A673 (cell line): Measurements from ENCODE around the gene MAZ.

ENCODE experiments used
- CTCF ChIP-seq: fragments of 300-800, 200-600 bp; sonication (generic); conservative IDR thresholded peaks from 2 replicates; pipeline ENCODE4 v1.5.1; 2017; ENCODE audit warnings: low read depth, mild to moderate bottlenecking, antibody characterized with exemption, low read length, moderate library complexity, mixed read lengths
- EZH2 ChIP-seq: fragments of 200-600 bp; sonication (generic); IDR thresholded peaks from 2 replicates; pipeline ENCODE4 v1.6.1; 2017; ENCODE audit warnings: borderline replicate concordance, low read depth, mild to moderate bottlenecking, mixed read lengths, antibody characterized with exemption, low read length; ENCODE audit not compliant: poor library complexity, severe bottlenecking

DNA sequence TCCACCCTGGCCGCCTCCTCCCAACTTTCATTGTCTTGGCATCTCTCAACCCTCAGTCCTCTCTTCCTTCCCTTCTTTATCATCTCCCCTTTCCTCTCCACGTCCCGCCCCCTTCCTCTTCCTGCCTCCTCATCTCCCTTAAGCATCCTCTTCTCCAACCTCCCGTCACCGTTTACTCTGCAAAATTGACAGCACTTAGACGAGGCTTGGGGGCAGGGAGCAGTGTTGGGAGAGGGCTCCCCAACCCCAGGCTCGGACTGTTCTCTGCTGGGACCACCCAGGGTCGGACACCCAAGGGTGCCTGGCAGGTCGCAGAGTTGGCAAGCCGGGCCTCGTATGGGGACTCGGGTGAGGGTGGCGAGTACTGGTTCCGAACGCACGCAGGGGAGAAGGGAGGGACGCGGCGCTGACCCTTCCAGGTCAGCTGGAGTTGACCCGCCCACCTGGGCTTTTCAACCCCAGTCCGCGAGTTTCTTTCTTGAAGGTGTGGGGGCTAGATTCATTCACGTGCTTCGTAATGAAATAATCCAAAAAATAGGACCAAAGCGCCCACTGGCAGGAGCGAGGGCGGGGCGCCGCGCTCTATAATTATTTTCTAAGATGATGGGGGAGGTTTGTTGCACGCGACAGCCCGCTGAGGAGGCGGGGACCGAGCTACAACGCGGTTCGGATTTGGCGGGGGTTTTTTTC is 8.8 kb downstream of the MAZ start:
- no peak for TF ChIP-seq CTCF
- no peak for TF ChIP-seq EZH2
